Neuron (in vitro differentiated cells): ENCODE data around the gene XXYLT1.
"Not testable (repeated sequence)": the region's sequence is repeated elsewhere in the genome, so short reads cannot be mapped to it uniquely, and the experiment has no call there.

Source experiments
- H2AFZ ChIP-seq: one replicate; pipeline ENCODE4 v1.6.1; 2013; ENCODE audit warnings: low read depth, mild to moderate bottlenecking, inconsistent platforms, low read length, moderate library complexity
- H3K27me3 ChIP-seq: one replicate; pipeline ENCODE4 v1.6.1; 2013; ENCODE audit warnings: low read length; ENCODE audit not compliant: insufficient read depth
- H3K36me3 ChIP-seq: one replicate; pipeline ENCODE4 v1.6.1; 2013; ENCODE audit warnings: low read length; ENCODE audit not compliant: insufficient read depth
- H3K4me1 ChIP-seq: one replicate; pipeline ENCODE4 v1.6.1; 2013; ENCODE audit warnings: low read length; ENCODE audit not compliant: insufficient read depth
- H3K4me3 ChIP-seq: 2 replicates; pipeline ENCODE4 v1.5.1; 2013; ENCODE audit warnings: mild to moderate bottlenecking, low read length, moderate library complexity
- H3K9me3 ChIP-seq: one replicate; pipeline ENCODE4 v1.6.1; 2013; ENCODE audit warnings: low read length

The XXYLT1 gene

DNA sequence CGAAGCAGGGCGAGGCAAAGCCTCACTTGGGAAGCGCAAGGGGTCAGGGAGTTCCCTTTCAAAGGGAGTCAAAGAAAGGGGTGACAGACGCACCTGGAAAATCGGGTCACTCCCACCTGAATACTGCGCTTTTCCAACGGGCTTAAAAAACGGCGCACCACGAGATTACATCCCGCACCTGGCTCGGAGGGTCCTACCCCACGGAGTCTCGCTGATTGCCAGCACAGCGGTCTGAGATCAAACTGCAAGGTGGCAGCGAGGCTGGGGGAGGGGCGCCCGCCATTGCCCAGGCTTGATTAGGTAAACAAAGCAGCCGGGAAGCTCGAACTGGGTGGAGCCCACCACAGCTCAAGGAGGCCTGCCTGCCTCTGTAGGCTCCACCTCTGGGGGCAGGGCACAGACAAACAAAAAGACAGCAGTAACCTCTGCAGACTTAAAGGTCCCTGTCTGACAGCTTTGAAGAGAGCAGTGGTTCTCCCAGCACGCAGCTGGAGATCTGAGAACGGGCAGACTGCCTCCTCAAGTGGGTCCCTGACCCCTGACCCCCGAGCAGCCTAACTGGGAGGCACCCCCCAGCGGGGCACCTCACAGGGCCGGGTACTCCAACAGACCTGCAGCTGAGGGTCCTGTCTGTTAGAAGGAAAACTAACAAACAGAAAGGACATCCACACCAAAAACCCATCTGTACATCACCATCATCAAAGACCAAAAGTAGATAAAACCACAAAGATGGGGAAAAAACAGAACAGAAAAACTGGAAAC lies 182.9 kb downstream of the XXYLT1 start:
- H3K4me3 ChIP-seq, H3K36me3 ChIP-seq, H3K27me3 ChIP-seq, H3K9me3 ChIP-seq, H2AFZ ChIP-seq: not testable (repeated sequence)
- peaks cover 15% of the 10 kb centered on the region for H3K4me1 ChIP-seq

DNA sequence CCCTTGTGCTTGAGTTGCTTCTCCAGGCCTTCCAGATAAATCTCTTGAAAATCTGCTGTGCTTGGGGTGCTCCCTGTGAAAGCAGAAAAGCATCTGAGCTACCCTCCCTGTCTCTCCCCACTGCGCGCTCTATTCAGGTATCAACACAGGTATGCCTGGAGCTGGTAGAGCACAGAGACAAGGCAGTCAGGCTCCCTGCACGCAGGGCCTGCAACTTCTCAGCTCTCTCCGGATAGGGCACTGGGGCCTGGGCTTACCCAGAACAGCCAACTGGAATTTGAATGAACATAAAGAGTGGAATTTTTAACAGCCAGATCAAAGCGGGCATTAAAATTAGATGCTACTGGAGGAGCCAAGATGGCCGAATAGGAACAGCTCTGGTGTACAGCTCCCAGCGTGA lies 183.6 kb downstream of the XXYLT1 start:
- H3K27me3 ChIP-seq = no peaks in the 10 kb centered on the region
- no peak overlapping the region for H3K4me3 ChIP-seq
- H3K36me3 ChIP-seq = no peaks in the 10 kb centered on the region
- no peaks in the 10 kb centered on the region for H3K9me3 ChIP-seq
- no peak overlapping the region for H2AFZ ChIP-seq
- peaks cover 15% of the 10 kb centered on the region for H3K4me1 ChIP-seq

DNA sequence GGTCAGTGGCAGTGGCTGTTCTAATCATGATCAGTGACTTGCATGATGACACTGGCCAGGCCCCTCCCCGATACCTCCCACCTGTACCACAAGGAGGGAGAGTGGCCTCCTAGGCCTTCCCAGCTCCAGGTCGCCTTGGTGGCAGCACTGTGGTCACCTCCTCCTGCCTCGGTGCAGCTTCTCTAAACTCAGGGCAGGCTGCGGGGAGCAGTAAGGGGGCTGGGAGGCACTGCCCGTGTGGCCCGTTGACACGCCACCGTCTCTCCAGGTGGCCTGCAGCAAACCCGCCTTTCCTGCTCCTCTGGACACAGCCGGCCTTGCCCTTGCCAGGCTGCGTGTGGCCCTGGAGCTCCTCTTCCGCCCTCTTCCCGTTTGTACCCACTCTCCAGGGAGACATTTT lies 184.1 kb downstream of the XXYLT1 start:
- no peak overlapping the region for H3K4me3 ChIP-seq
- no peak overlapping the region for H2AFZ ChIP-seq
- H3K4me1 ChIP-seq = peaks cover 15% of the 10 kb centered on the region
- no peaks in the 10 kb centered on the region for H3K27me3 ChIP-seq
- no peaks in the 10 kb centered on the region for H3K9me3 ChIP-seq
- H3K36me3 ChIP-seq = no peaks in the 10 kb centered on the region

DNA sequence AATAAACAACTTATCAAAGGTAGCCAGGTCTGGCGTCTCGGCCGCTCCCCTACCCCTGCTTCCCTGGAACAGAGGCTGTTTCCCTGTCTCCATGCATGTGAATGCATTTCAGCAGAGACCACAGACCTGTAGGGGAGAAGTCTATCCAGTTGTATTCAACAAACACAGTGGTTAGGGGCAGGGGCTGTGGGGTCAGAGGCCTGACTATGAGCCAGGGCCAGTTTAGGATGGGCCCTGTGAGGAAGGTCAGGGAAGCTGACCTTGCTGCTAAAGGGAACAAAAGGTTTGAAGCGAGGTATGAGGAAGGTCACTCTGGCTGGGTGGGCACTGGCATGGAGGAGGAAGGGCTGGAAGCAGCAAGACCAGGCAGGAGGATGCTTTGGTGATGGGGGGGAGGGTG lies 184.6 kb downstream of the XXYLT1 start:
- no peaks in the 10 kb centered on the region for H3K36me3 ChIP-seq
- H3K4me3 ChIP-seq = no peak overlapping the region
- H3K9me3 ChIP-seq = no peaks in the 10 kb centered on the region
- peaks cover 15% of the 10 kb centered on the region for H3K4me1 ChIP-seq
- no peak overlapping the region for H2AFZ ChIP-seq
- H3K27me3 ChIP-seq = no peaks in the 10 kb centered on the region

DNA sequence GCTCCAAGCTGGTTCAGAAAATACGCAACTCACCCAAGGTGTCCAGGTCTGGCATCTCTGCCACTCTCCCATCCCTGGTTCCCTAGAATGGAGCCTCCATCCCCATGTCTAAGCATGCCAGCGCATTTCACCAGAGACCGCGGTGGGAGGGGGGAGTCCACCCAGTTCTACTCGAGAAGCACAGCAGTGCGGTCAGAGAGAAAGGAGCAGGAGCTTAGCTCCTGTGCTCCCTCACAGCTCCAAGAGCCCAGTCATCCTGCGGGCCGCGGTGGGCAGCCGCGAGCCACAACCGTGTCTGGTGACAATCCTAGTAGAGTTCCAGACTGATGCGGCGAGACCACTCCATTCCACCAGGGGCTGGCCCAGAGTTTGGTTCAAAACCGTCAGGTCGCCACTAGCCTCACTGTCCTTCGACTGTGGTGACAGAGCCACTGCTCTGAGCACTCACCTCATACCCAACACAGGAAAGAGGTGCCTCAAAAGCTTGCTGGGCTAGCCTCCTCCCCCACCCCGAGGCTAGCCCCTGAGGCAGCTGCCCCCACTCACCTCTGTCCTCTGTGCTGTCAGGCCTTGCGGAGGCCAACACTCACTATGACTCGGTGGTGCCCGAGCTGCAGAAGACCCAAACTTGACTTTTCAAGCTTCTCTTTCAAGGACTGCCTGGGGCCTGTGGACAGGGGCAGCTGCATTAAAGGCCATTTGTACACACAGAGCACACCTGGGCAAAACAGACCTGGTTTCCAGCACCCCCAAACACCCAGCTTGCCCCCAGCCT lies 185.4 kb downstream of the XXYLT1 start:
- Histone ChIP-seq H2AFZ (no peak overlapping the region), H3K36me3 (no peaks in the 10 kb centered on the region), H3K27me3 (no peaks in the 10 kb centered on the region), H3K4me1 (peaks cover 15% of the 10 kb centered on the region), H3K4me3 (no peak overlapping the region), H3K9me3 (no peaks in the 10 kb centered on the region)

DNA sequence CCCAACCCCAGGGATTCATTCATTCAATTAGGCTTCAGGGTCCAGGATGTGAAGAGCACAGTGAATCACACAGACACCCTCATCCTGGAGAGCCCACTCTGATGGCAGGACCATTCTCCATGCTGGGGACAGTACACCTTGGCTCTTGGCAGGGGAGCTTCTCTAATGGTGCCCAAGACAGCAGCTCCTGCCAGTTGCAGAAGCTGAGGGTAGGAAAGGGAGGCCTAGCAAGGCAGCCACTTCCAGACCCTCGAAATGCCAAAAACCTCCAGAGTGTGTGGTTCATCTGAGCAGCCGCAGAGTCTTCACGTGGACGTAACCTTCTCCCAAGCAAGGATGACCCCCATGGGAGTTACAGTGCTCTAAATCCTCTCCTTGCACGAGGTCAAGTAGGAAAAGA lies 186.2 kb downstream of the XXYLT1 start:
- Histone ChIP-seq H3K36me3 (no peaks in the 10 kb centered on the region), H3K4me3 (no peak overlapping the region), H3K27me3 (no peaks in the 10 kb centered on the region), H3K4me1 (peaks cover 18% of the 10 kb centered on the region), H3K9me3 (no peaks in the 10 kb centered on the region), H2AFZ (no peak overlapping the region)

DNA sequence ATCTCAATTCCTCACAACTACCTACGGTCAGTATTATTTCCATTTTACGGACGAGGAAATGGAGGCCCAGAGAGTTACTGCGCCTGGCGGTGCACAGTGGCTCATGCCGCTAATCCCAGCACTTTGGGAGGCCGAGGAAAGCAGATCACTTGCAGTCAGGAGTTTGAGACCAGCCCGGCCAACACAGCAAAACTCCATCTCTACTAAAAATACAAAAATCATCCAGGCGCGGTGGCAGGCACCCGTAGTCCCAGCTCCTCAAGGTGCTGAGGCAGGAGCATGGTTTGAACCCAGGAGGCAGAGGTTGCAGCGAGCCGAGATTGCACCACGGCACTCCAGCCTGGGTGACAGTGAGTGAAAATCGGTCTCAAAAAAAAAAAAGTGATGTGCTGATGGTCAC lies 187.3 kb downstream of the XXYLT1 start:
- H3K9me3 ChIP-seq = no peaks in the 10 kb centered on the region
- H3K4me1 ChIP-seq = peaks cover 18% of the 10 kb centered on the region
- no peaks in the 10 kb centered on the region for H3K27me3 ChIP-seq
- no peaks in the 10 kb centered on the region for H3K36me3 ChIP-seq
- no peak overlapping the region for H3K4me3 ChIP-seq
- no peak overlapping the region for H2AFZ ChIP-seq

DNA sequence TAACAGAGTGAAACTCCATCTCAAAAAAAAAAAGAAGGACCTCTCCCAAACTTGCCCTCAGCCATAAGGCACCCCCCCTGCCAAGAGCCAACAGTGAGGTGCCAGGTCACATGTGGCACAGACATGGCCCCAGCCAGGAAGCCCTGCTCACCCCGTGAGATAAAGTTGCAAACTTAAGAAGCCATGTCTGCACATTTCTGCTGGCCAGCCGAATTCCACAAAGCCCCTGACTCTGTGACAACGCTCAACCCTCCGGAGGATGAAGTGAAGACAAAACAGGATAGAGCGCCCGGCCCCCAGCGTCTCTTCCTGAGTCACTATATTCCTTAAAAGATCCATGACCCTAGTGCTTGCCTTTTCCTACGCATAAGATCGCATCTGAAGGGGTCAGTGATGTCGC lies 188.1 kb downstream of the XXYLT1 start:
- peaks cover 18% of the 10 kb centered on the region for H3K4me1 ChIP-seq
- no peak overlapping the region for H2AFZ ChIP-seq
- no peaks in the 10 kb centered on the region for H3K9me3 ChIP-seq
- no peaks in the 10 kb centered on the region for H3K27me3 ChIP-seq
- H3K36me3 ChIP-seq = no peaks in the 10 kb centered on the region
- H3K4me3 ChIP-seq = no peak overlapping the region

DNA sequence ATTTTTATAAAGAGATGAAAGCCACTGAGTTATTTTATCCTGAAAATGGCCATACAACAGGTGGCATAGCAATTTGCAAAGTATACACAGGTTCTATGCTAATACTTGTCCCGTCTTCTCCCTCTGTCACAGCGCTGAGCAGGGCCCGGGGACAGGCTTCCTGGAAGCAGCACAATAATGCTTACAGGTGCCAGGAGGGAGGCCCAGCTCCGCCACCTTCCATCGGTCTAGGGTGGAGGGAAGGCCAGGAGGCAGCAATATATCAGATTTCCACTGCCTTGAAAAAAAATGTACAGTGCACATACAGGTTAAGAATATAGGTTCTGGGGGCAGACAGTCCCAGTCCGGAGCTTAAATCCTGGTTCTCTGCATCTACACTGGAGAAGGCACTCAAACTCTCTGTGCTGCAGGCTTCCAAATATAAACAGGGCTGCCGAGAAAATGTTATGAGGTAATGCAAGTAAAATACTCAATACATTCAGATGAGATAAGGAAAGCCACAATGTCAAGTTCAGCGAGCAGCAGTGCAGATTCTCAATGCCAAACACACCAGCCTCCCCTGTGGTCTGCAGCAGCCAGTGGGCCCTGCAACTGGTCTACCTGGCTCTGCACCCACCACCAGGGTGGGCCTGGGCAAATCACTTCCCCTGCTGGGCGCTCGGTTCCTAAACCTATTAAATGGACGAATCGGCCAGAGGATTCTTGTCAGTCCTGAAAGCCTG lies 189.6 kb downstream of the XXYLT1 start:
- H2AFZ ChIP-seq = no peak overlapping the region
- H3K4me3 ChIP-seq = no peak overlapping the region
- H3K9me3 ChIP-seq = no peaks in the 10 kb centered on the region
- no peaks in the 10 kb centered on the region for H3K36me3 ChIP-seq
- H3K27me3 ChIP-seq = no peaks in the 10 kb centered on the region
- H3K4me1 ChIP-seq = peaks cover 7% of the 10 kb centered on the region

DNA sequence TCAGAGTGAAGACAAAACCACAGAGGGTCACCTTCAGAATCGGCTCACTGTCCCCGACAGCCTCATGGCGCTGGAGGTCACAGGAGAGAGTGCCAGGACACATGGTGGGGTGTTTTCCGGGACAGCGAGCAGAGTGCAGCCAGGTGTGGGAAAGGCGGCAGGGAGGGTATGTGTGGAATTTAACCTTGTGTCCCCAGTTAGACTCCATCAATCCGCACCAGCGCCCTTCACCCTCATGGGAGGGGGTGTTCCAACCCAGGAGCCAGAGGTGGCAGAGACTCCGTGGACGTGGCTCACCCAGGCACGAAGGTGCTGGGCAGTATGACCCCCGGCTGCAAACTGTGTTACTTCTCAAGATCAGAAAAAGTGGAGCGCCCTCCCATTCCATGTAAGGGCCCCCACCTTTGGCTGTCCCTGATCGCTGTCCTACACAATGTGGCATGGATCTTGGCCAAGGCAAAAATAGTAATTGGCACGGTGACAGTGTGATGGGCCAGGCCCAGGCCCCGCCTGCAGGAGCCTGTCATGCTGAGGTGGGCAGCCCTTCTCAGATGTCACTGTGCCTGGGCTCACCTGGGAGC lies 190.3 kb downstream of the XXYLT1 start:
- H3K4me3 ChIP-seq = no peak overlapping the region

DNA sequence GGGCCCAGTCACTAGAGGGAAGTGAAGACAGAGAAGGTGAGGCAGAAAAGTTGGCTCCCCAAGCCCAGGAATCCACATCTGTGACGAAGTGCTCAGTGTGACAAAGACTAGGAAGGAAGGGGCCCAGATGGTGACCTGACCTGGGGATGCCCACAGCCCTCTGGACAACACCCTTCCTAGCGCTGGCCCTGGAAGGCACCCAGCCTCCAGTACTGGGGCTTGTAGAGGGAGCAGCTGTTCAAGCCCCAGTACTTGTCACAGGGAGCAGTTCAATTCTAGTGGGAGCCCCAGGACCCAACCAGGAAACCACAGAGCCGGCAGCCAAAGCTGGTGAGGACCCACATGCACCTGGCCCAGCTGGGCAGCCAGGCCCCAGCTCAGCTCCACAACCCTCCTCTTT lies 190.8 kb downstream of the XXYLT1 start:
- Histone ChIP-seq H3K4me1 (peaks cover 4% of the 10 kb centered on the region), H3K4me3 (no peak overlapping the region), H3K27me3 (no peaks in the 10 kb centered on the region), H3K36me3 (no peaks in the 10 kb centered on the region), H2AFZ (no peak overlapping the region), H3K9me3 (no peaks in the 10 kb centered on the region)

More for the DNA sequence above, 190.3 kb downstream of the XXYLT1 start:
- no peaks in the 10 kb centered on the region for H3K27me3 ChIP-seq
- H3K9me3 ChIP-seq = no peaks in the 10 kb centered on the region
- H2AFZ ChIP-seq = no peak overlapping the region
- H3K4me1 ChIP-seq = peaks cover 4% of the 10 kb centered on the region
- H3K36me3 ChIP-seq = no peaks in the 10 kb centered on the region

DNA sequence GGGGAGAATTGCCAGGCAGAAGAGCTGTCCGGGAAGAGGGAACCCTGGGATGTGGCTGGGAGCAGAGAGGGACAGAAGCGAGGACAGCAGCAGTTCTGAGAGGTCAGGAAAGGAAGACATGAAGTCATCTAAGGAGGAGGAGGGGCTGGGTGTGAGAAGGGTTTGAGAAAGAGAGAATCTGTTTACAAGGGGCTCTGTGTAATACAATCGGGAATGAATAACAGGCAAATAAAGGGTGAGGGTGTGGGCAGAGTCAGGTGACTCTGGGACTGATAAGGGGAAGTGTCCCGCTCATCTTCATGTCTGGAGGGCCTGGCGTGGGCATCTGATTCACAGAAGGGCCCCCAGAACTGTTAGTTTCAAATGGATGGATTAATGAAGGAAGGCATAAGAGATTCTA lies 191.3 kb downstream of the XXYLT1 start:
- Histone ChIP-seq H3K4me1 (peaks cover 4% of the 10 kb centered on the region), H2AFZ (no peak overlapping the region), H3K36me3 (no peaks in the 10 kb centered on the region), H3K4me3 (no peak overlapping the region), H3K27me3 (no peaks in the 10 kb centered on the region), H3K9me3 (no peaks in the 10 kb centered on the region)

DNA sequence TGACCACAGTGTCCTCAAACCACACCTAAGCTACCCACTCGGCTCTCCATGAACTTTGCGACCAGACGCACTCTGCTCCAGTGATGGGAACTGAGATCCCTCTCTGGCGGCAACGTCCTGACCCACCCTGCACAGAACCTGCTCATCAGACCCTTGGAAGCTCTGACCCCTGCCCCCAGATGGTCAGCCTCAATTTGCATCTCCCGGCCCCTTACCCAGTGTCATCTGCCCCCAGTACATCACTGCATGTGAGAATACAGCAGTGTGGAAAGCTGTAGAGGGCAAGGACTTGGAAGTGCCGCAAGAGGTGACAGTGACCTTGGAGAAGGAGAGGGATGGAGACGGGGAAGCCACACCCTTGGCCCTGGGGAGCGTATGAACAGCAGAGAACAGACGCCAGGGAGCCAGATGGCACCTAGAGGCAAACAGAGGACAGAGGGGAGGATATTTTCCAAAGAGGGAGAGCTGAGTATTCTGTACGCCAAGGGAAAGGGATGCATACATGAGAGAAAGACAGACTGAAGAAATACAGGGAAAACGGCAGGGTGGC lies 192.0 kb downstream of the XXYLT1 start:
- Histone ChIP-seq H3K27me3 (no peaks in the 10 kb centered on the region), H2AFZ (no peak overlapping the region), H3K36me3 (no peaks in the 10 kb centered on the region), H3K9me3 (no peaks in the 10 kb centered on the region), H3K4me3 (no peak overlapping the region), H3K4me1 (peaks cover 4% of the 10 kb centered on the region)
